ENCODE measurements around the gene RFX1.

- TF ChIP-seq RBBP5 (IDR thresholded peaks at IDR 0.05; ENCODE audit: borderline replicate concordance, insufficient read depth, low read length, poor library complexity, severe bottlenecking) (no peak), ZKSCAN3 (CRISPR knock-in tag; IDR thresholded peaks at IDR 0.05) (no peak), NR1H2 (CRISPR knock-in tag; IDR thresholded peaks at IDR 0.05) (no peak), GTF2F1 (IDR thresholded peaks at IDR 0.05; ENCODE audit: low read depth, low read length) (no peak), TCF7L2 (IDR thresholded peaks at IDR 0.05; ENCODE audit: low read depth, low read length) (no peak), YY1 (IDR thresholded peaks at IDR 0.05; ENCODE audit: borderline replicate concordance in 1 of 3, control insufficient read depth in 1 of 3, extremely low read depth in 1 of 3, insufficient read depth in 3 of 3, insufficient read length in 1 of 3, insufficient replicate concordance in 2 of 3, low read depth in 1 of 3, low read length in 2 of 3) (no peak), RB1 (IDR thresholded peaks at IDR 0.05; ENCODE audit: low read depth) (no peak)
Observed at GRCh38 chr19:13959962-13960862, 45.9 kb downstream of the RFX1 start.
